ENCODE data around the gene ASB18.

ASB18 gene

GRCh38 chr2:236177604-236177966, 86.6 kb downstream of the ASB18 start:
- in situ Hi-C loops (cut with HindIII; ENCODE audit: low sequenced_read_pairs) = loop anchor here (25.0 kb wide), 2 partner anchors 265 to 390 kb away; no protein-coding TSS in a partner anchor

- in situ Hi-C loops (cut with HindIII; ENCODE audit: low sequenced_read_pairs) = loop anchor here (25.0 kb wide), 2 partner anchors 265 to 390 kb away; no protein-coding TSS in a partner anchor
Measured at GRCh38 chr2:236176951-236177350, 87.3 kb downstream of the ASB18 start.

GRCh38 chr2:236176417-236176816, 87.8 kb downstream of the ASB18 start:
- in situ Hi-C loops (cut with HindIII; ENCODE audit: low sequenced_read_pairs) = loop anchor here (25.0 kb wide), 2 partner anchors 264 to 389 kb away; no protein-coding TSS in a partner anchor

- in situ Hi-C loops (cut with HindIII; ENCODE audit: low sequenced_read_pairs) = loop anchor here (25.0 kb wide), 2 partner anchors 263 to 388 kb away; no protein-coding TSS in a partner anchor
Measured at GRCh38 chr2:236175548-236176150, 88.6 kb downstream of the ASB18 start.

- in situ Hi-C loops (cut with HindIII; ENCODE audit: low sequenced_read_pairs) = no loop called here
Measured at GRCh38 chr2:236173729-236174607, 90.2 kb downstream of the ASB18 start.

- in situ Hi-C loops (cut with HindIII; ENCODE audit: low sequenced_read_pairs) = no loop called here
Measured at GRCh38 chr2:236173036-236173728, 91.0 kb downstream of the ASB18 start.

GRCh38 chr2:236172255-236173035, 91.8 kb downstream of the ASB18 start:
- in situ Hi-C loops (cut with HindIII; ENCODE audit: low sequenced_read_pairs) = no loop called here

- in situ Hi-C loops (cut with HindIII; ENCODE audit: low sequenced_read_pairs) = no loop called here
Measured at GRCh38 chr2:236171680-236172254, 92.4 kb downstream of the ASB18 start.

GRCh38 chr2:236171181-236171679, 93.0 kb downstream of the ASB18 start:
- in situ Hi-C loops (cut with HindIII; ENCODE audit: low sequenced_read_pairs) = no loop called here

GRCh38 chr2:236170590-236171165, 93.5 kb downstream of the ASB18 start:
- in situ Hi-C loops (cut with HindIII; ENCODE audit: low sequenced_read_pairs) = no loop called here

- in situ Hi-C loops (cut with HindIII; ENCODE audit: low sequenced_read_pairs) = no loop called here
Measured at GRCh38 chr2:236169741-236170589, 94.2 kb downstream of the ASB18 start.

- in situ Hi-C loops (cut with HindIII; ENCODE audit: low sequenced_read_pairs) = no loop called here
Measured at GRCh38 chr2:236169151-236169721, 95.0 kb downstream of the ASB18 start.

GRCh38 chr2:236168110-236169080, 95.8 kb downstream of the ASB18 start, which contains the start of gene GBX2:
Gene GBX2, minus strand, starts transcription at chr2:236168386. Its CDS starts 415 bp downstream, at chr2:236167971.
- in situ Hi-C loops (cut with HindIII; ENCODE audit: low sequenced_read_pairs) = no loop called here

GRCh38 chr2:236167297-236168109, 96.7 kb downstream of the ASB18 start:
- in situ Hi-C loops (cut with HindIII; ENCODE audit: low sequenced_read_pairs) = no loop called here

GRCh38 chr2:236166796-236167296, 97.4 kb downstream of the ASB18 start:
- in situ Hi-C loops (cut with HindIII; ENCODE audit: low sequenced_read_pairs) = no loop called here
